Chondrocyte (in vitro differentiated cells): Measurements from ENCODE around the gene GLIPR1L1. TPM values are rescaled to one million over a fixed set of nuclear protein-coding genes. Genes with fewer than 3 reads are reported as not detected.
A peak's percentile ranks its signal among the peaks of the same experiment; 100 is the strongest.

ENCODE experiments used
- DNase-seq: peaks from one replicate; pipeline ENCODE4 v3.0.0; 2021; ENCODE audit warnings: mixed read lengths, low spot score
- H3K27ac Mint-ChIP-seq: one replicate; pipeline ENCODE4 v1.8.0; 2021; ENCODE audit warnings: mild to moderate bottlenecking, moderate library complexity, mixed read lengths; ENCODE audit not compliant: unreplicated experiment
- H3K27me3 Mint-ChIP-seq: 2 replicates; pipeline ENCODE4 v1.8.0; 2021; ENCODE audit warnings: low read depth, mixed read lengths
- H3K36me3 Mint-ChIP-seq: 2 replicates; pipeline ENCODE4 v1.8.0; 2021; ENCODE audit warnings: low read depth, mixed read lengths
- H3K4me1 Mint-ChIP-seq: 2 replicates; pipeline ENCODE4 v1.8.0; 2021; ENCODE audit warnings: low read depth, mild to moderate bottlenecking, mixed read lengths
- H3K4me3 Mint-ChIP-seq: one replicate; pipeline ENCODE4 v1.8.0; 2021; ENCODE audit warnings: mild to moderate bottlenecking, moderate library complexity, mixed read lengths; ENCODE audit not compliant: unreplicated experiment
- H3K9me3 Mint-ChIP-seq: 2 replicates; pipeline ENCODE4 v1.8.0; 2021; ENCODE audit warnings: low read depth, mixed read lengths
- total RNA-seq: library from RNA; stranded (reverse); gene quantifications from 3 replicates; pipeline ENCODE4 v1.2.1, GENCODE V29; 2021
- TF ChIP-seq, protein P1 (sequence below): fragments of 200-600 bp; sonication (generic); IDR thresholded peaks from 2 replicates; pipeline ENCODE4 v1.5.0; 2021; ENCODE audit warnings: antibody characterized with exemption, mild to moderate bottlenecking, moderate library complexity

The GLIPR1L1 gene
- total RNA-seq, 1 donor from 2014 or later, result not detected

DNA sequence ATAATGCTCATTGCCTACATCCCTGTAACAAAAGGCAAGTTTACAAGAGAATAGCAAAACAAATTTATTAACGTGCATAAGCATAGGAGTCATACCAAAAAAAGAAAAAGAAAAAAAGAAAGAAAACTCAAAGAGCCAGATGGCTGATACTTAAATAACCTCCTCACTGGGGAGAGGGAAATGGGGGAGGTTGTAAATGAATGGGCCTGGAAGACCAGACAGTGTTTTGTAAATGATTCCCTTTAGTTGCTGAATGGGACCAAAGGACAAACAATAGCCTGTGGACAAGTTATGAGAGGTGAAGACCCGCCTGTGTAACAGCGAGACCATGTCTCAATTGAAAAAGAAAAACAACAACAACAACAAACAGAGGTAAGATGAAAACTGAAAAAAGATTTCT, 39.7 kb upstream of the GLIPR1L1 start:
- peaks cover 4% of the 10 kb centered on the region for H3K9me3 Mint-ChIP-seq
- no peak overlapping the region for H3K4me3 Mint-ChIP-seq
- no peaks in the 10 kb centered on the region for H3K4me1 Mint-ChIP-seq
- H3K27me3 Mint-ChIP-seq, result no peaks in the 10 kb centered on the region
- TF ChIP-seq, protein P1, sequence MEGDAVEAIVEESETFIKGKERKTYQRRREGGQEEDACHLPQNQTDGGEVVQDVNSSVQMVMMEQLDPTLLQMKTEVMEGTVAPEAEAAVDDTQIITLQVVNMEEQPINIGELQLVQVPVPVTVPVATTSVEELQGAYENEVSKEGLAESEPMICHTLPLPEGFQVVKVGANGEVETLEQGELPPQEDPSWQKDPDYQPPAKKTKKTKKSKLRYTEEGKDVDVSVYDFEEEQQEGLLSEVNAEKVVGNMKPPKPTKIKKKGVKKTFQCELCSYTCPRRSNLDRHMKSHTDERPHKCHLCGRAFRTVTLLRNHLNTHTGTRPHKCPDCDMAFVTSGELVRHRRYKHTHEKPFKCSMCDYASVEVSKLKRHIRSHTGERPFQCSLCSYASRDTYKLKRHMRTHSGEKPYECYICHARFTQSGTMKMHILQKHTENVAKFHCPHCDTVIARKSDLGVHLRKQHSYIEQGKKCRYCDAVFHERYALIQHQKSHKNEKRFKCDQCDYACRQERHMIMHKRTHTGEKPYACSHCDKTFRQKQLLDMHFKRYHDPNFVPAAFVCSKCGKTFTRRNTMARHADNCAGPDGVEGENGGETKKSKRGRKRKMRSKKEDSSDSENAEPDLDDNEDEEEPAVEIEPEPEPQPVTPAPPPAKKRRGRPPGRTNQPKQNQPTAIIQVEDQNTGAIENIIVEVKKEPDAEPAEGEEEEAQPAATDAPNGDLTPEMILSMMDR, result no peak
- H3K27ac Mint-ChIP-seq, result no peak overlapping the region
- no peak for DNase-seq
- peaks cover 3% of the 10 kb centered on the region for H3K36me3 Mint-ChIP-seq

DNA sequence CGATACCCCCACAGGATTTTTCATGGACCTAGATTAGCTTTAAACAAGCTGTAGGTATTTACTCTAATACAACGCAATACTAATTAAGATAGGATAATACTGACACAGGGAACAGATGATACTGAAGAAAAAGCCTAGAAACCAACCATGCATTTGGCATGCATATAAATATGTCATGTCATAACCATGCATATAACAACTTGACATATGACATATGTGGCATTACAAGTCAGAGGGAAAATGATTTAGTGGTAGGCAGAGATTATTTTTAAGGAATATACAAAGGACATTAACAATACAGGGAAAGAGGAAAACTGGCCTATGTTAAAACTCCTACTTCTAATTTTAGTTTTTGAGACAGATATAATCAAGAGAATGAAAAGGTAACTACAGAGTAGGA, 32.2 kb upstream of the GLIPR1L1 start:
- H3K27me3 Mint-ChIP-seq, result no peaks in the 10 kb centered on the region
- H3K4me1 Mint-ChIP-seq, result no peaks in the 10 kb centered on the region
- no peak overlapping the region for H3K4me3 Mint-ChIP-seq
- no peak for DNase-seq
- TF ChIP-seq, protein P1, result no peak
- H3K9me3 Mint-ChIP-seq, result peaks cover 7% of the 10 kb centered on the region
- H3K27ac Mint-ChIP-seq, result no peak overlapping the region
- H3K36me3 Mint-ChIP-seq, result peaks cover 4% of the 10 kb centered on the region

DNA sequence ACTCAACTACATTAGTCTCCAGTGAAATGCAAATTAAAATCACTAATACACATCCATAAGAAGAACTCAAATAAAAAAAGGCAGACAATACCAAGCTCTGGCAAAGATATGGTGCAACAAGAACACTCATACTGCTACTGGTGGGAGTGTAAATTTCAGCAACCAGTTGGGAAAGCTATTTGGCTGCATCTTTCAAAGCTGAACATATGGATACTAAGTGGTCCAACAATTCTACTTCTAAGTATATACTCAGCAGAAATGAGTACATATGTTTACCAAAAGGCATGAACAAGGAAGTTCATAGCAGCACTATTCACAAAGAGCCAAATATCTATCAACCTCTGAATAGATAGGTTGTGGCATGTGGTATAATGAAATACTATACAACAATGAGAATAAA, 31.7 kb upstream of the GLIPR1L1 start:
- no peaks in the 10 kb centered on the region for H3K4me1 Mint-ChIP-seq
- DNase-seq, result no peak
- H3K9me3 Mint-ChIP-seq, result peaks cover 7% of the 10 kb centered on the region
- TF ChIP-seq, protein P1, result no peak
- no peaks in the 10 kb centered on the region for H3K27me3 Mint-ChIP-seq
- H3K27ac Mint-ChIP-seq, result no peak overlapping the region
- H3K36me3 Mint-ChIP-seq, result peaks cover 4% of the 10 kb centered on the region
- H3K4me3 Mint-ChIP-seq, result no peak overlapping the region

DNA sequence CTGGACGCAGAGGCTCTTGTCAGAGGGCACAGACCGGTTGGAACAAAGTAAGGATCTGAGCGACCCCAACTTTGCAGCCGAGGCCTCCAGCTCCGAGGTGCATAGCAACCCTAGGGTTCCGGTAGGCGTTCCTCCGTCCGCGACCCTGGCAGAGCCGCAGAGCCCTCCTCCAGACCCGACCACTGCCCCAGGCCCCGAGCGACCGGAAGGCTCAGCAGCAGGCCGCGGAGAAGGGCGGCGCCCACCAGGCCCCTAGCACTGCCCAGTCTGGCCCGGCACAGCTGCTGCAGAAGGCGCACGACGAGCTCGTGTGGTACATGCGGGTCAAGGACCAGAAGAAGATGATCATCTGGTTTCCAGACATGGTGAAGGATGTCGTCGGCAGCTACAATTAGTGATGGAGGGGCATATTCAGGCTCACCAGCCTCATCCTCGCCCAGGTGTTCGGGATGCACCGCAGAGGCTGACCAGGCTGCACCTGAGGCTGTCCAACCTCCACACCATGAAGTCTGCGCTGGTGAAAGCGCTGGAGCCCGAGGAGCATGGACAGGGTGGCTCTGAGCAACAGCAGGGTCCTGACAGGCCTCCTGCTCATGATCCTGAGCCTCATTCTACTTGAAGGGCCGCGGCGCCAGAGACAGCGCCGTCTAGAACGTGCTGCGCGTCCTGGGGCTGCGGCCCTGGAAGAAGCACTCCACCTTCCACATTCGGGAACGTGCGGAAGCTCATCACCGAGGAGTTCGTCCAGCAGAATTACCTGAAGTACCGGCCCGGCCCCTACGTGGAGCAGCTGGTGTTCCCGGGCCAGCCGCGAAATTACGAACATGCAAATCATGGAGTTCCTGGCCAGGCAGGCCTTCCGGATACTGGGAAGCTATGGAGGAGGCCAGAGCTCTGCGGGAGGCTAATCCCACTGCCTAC, 28.8 kb upstream of the GLIPR1L1 start:
- no peaks in the 10 kb centered on the region for H3K27me3 Mint-ChIP-seq
- H3K27ac Mint-ChIP-seq, result no peak overlapping the region
- peak; percentile 76 for DNase-seq
- H3K4me1 Mint-ChIP-seq, result no peaks in the 10 kb centered on the region
- H3K4me3 Mint-ChIP-seq, result no peak overlapping the region
- H3K36me3 Mint-ChIP-seq, result peaks cover 4% of the 10 kb centered on the region
- TF ChIP-seq, protein P1, result no peak
- H3K9me3 Mint-ChIP-seq, result peaks cover 7% of the 10 kb centered on the region

DNA sequence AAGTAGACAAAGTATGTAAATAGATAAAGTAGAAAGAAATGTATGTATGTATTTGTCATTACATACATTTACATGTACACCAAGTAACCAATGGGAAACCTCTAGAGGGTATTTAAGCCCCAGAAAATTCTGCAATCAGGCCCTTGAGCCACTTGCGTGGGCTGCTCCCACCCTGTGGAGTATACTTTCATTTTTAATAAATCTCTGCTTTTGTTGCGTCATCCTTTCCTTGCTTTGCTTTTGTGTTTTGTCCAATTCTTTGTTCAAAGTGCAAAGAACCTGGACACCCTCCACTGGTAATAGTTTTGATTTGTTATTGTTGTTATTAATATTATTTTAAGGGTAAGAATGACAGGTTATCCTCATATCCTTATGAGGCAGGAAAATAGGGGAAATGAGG, 26.2 kb upstream of the GLIPR1L1 start:
- H3K36me3 Mint-ChIP-seq, result peaks cover 4% of the 10 kb centered on the region
- no peak for DNase-seq
- no peaks in the 10 kb centered on the region for H3K27me3 Mint-ChIP-seq
- H3K4me3 Mint-ChIP-seq, result no peak overlapping the region
- H3K4me1 Mint-ChIP-seq, result no peaks in the 10 kb centered on the region
- H3K9me3 Mint-ChIP-seq, result peaks cover 5% of the 10 kb centered on the region
- H3K27ac Mint-ChIP-seq, result no peak overlapping the region
- TF ChIP-seq, protein P1, result no peak
